Activated CD8-positive, alpha-beta memory T cell treated with anti-CD3 and anti-CD28 coated beads for 1 hour (primary cell): ENCODE results near the gene KNDC1.

ENCODE experiments used
- DNase-seq, 2 donors: peaks; one replicate each; pipeline ENCODE4 v3.0.0-alpha.2; 2020; ENCODE audit warnings: low read depth in 1 of 2; ENCODE audit errors: extremely low read depth in 1 of 2

KNDC1 gene

DNA sequence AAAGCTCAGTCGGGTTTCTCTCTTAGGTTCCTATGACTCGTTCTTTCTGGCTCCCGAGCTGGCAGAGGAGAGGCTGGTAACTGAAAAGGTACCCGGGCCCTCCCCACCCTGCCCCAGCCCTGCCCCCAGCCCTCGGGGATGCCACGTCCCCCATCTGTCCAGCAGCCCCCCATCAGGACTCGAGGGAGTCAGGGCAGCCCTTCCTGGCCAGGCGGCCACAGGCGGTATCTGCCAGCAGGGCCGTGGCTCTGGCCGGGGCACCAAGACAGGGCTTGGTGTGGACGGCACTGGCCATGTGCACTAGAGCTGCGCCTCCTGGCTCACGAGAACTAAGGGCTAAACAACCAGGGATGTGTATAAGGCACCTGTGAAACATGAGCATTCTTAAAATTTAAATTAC is 29.7 kb downstream of the KNDC1 start:
- no peak for DNase-seq

DNA sequence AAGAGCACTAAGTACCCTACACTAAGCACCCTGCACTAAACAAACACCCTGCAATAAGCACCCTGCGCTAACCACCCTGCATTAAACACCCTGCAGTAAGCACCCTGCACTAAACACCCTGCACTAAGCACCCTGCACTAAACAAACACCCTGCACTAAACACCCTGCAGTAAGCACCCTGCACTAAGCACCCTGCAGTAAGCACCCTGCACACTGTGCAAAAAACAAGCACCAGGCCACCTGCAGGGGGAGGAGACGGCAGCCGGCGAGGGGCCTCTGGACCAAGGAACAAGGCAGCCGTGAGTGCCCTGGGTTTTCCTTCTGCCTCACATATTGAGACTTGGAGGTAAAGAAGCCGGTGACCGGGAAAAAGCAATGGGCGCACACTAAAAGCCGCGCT is 30.2 kb downstream of the KNDC1 start:
- no peak for DNase-seq

DNA sequence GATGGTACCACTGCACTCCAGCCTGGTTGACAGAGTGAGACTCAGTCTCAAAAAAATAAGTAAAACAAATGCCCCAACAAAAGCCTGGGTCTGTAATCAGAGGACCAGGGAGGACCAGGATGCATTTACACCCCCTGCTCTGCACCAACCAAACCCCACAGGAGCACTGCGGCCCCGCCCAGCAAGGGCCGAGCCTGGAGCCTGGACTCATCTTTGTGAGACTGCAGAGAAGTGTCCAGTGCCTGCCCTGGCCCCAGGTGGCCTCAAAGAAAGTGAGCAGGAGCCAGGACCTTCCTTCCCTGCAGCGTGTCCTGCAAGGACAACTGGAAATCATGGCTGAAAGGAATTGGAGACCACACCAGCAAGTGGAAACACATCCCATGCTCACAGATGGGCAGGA is 31.6 kb downstream of the KNDC1 start:
- DNase-seq = no peak

DNA sequence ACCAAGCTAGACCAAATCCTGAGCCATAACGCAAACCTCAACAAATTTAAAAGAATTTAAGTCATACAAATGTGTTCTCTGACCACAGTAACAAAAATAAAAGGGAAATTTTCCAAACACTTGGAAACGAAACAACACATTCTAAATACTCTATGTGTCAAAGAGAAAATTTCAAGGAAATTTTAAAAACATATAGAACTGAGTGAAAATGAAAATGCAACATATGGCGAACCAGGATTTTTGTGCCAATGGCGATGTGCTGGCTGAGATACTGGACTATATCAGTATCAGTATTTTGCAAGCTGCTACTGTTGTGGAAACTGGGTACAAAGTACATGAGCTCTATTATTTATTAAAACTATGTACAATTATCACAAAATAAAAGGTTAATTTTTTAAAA is 34.1 kb downstream of the KNDC1 start:
- no peak for DNase-seq

DNA sequence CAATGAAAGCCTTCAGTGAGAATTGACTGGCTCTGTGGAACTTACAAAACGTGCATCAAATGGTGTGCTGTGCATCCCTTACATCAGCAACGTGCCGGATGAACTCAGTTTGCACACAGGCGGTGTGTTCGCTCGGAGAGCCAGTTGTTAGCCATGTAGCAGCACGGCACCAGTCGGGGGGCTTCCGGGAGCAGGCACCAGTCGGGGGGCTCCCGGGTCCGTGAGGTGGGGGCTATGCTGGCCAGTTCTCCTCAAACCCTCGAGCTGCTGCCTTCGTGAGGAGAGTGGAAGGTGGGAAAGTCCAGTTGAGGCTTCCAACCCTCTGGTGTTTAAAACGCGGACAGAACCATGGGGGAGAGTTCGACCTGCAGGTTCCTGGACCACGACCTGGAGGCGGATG is 35.1 kb downstream of the KNDC1 start:
- DNase-seq = no peak

DNA sequence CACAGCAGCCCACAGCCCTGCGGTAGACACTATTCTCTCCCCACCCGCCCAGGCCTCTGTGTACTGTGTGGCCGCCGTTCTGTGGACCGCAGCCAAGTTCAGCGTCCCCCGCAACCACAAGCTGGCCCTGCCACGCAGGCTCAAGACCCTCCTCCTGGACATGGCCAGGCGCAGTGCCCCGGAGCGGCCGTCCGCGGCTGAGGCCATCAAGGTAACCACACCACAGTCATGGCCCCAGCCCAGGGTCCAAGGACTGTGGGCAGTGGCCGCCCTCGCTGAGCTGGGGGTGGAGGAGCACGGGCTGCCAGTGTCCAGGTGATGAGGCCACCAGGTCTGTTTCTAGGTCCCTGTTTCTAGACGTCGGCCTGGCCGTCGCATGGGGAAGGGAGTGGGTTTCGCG is 35.6 kb downstream of the KNDC1 start:
- DNase-seq = no peak

DNA sequence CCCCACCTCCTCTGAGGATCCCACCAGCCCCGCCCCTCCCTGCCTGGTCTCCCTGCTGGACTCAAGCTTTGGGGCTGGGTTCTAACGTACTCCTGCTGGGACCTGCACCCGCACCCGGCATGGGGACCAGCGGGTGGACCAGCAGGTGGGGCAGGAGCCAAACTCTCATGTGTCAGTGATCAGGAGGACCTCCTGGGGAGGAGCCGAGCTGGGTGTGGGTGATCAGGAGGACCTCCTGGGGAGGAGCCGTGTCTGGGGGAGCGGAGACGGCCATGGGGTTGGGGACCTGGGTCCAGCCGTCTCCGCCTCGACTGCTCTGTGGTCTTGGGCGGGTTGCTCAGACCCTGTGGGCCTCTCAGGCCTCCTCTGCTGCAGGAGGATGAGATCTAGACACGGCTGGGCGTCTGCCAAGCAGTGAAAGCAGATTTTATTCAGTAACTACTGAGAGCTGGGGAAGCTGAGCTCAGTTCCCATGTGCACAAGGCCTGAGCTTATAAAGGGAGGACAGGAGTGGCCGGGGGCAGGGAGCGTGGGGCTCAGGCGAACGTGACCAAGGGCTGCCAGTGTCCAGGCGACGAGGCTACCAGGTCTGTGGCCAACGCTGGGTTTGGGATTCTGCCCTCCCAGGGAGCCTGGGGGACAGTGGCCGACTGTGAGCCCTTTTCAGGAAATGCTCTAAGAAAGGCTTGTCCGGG is 36.3 kb downstream of the KNDC1 start:
- no peak for DNase-seq

DNA sequence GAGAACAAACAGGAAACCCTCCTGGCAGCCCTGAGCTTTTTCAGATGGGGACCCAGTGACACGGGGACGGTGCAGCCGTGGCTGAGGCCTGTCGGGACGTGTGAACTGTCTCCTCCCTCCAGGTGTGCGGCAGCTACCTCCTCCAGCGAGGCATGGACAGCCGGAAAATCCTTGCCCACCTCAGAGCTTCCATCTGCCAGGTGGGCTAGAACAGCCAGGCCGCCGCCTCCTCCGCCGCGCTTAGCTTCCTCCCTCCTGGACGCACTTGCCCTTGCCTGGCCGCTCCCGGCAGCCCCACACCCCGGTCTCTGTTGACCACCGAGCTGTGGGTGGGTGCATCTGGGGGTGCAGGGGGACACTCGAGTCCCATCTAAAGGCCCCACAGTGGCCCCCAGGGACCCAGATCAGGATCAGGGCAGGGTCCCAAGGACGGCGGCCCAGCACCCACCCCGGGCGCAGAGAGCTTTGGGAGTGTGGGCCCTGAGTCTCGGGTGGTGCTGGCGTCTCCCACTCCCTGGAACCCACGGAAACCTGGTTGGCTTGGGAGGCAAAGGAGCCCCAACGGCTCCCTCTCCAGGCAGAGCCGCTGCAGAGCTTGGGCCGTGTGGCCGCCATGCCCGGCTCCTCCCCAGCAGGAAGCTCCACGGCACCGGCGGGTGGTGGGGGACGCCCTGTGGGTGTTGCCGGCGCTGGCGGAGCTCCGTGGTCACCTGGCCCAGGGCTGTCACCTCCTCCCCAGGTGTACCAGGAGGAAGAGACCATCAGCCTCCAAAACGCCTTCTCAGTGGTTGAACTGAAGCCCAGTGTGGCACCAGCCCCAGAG is 37.1 kb downstream of the KNDC1 start:
- DNase-seq = no peak

DNA sequence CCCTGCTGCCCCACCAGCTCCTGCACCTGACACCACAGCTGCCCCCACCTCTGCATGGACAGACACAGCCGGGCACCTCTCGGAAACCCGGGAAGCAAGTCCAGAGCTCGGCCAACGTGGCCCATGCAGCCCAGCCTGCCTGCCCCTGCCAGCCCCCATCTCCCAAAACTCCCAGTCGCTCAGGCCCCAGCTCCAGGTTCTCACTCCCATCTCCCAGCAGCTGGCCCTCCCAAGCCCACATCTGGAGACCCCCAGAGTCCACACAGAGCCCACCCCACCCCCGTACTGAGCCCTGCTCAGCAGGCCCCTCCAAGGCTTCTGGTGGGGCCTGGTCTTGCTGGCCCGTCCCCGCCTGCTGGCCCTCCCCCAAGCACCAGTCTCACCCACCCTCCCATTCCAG is 37.8 kb downstream of the KNDC1 start:
- no peak for DNase-seq

DNA sequence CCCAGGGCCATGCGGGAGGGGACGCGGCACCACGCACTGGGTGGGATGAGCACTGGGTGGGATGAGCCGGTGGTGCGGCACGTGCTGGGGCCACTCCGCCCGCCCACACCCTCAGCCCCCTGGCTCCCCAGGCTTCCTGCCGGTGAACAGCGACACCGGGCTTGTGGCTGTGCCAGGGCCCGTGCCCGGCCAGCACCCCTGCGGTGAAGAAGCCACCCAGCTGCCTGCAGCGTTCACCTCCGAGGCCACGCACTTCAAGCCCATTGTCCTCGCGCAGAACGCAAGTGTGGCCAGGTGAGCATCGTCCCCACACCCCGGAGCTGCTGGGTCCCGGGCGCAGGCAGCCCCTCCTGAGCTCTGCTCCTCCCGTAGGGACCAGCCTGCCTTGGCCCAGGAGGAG is 38.2 kb downstream of the KNDC1 start:
- DNase-seq = no peak

DNA sequence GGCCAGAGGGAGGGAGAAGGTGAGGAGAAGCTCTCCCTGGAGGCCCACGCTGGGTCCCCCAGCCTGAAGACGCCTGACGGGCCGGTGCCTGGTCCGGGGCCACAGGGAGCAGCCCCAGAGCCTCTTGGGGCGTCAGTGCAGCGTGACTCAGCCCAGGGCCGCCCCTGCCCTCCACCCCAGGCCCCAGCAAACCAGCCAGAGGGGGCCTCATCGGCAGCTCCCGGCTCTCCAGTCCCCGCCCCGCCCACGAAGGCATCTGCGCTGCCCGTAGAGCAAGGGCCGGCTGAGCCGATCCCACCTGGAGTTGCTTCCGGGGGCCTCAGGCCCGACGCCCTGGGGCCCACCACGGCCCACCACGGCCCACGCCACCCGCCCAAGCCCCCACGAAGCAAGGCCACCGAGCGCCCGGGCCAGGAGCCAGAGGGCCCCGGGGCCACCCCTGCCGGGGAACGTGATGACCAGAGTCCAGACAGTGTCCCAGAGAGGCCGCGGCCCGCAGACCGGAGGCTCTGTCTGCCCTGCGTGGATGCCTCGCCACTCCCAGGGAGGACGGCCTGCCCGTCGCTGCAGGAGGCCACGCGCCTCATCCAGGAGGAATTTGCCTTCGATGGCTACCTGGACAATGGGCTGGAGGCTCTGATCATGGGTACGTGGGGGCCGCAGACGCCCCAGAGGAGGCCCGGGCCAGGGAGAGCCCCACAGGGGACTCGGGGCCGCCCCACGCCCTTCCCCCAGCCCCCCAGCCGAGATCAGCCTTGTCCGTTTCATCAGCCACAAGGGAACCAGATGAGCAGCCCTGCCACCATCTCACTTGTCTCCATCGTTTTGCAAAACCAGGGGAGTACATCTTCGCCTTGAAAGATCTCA is 38.8 kb downstream of the KNDC1 start:
- no peak for DNase-seq

DNA sequence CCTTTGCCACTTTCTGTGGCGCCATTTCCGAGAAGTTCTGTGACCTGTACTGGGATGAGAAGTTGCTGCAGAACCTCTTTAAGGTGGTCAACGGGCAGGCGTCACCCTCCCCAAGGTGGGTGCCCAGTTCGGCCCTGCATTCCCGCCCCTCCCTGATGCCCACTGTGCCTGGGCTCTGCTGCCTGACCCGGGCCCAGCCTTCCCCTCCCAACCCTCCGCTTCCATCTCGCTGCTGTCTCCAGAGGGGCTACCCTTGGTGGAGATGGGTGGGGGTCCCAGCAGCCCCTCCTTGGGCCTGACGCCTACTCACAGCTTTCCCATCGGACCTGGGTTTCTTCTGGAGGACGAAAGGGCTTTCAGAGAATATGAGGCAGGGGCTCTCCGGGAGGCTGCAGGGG is 39.5 kb downstream of the KNDC1 start:
- no peak for DNase-seq

DNA sequence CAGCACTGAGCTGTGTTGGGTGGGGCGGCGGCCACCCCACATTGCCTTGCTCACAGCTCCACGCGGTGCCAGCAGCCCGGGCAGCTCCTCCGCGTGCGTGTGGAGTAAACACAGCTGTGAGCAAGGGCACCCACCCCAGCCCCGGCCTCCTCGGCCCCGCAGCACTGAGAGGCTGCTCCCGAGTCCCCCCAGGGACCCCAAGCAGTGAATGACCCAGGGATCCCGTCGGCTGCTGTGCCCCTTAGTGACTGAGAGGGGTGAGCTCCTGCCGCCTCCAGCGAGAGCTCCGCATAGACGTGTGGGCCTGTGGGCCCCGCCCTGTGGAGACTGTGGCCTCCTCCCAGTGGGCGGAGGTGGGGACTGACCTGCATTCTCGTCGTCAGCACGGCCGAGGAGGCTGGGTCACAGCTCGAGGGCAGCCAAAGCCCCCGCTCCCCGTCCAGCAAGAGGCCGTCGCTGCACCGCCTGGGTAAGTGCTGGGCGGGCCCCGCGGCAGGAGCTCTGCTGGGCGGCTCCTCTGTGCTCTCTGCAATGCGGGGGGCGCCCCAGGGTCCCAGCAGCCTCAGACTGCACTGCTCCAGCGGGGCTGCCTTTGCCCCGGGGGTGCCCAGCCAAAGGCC is 40.1 kb downstream of the KNDC1 start:
- DNase-seq = no peak

DNA sequence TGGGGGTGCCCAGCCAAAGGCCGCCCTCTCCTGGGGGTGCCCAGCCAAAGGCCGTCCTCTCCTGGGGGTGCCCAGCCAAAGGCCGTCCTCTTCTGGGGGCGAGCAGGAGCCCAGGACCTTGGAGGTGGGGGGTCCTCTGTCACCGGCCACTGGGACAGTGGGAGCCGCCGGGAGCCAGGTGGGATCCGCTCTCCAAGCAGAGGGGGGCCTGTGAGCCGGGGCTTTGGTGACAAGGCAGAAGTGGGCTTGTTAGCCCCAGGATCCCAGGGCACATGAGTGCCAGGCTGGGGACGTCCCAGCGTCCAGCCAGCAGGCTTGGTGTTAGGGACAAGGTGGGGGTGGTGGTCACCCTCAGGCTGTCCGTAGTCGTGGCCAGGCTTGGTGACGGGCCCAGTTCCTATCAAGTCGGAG is 40.6 kb downstream of the KNDC1 start:
- no peak for DNase-seq

DNA sequence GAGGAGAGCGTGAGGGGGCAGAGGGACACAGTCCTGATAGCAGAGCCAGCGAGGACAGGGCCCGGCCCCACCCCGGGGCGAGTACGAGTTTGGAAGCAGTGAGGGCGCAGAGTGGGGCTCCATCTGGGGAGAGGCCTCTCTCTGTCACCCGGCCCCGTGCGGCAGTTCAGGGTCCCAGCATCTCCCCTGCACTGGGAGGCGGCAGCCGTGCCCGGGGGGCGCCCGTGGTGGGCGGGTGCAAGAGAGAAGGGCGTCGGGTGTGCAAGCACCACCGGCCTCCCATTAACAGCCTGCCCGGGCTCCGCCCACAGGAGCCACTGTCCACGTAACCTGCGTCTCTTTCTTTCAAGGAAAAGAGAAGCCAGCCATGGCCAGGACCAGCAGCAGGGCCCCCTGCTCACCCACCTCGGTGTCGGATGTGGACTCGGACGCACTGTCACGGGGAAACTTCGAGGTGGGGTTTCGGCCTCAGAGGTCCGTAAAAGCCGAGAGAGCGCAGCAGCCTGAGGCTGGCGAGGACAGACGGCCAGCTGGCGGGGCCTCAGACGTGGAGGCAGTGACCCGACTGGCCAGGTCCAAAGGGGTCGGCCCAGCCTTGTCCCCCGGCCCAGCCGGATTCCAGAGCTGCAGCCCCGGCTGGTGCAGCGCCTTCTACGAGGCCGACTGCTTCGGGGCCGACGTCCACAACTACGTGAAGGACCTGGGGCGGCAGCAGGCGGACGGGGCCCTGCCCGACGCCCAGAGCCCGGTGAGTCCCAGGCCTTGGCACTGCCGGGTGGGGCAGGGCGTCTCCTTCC is 41.3 kb downstream of the KNDC1 start:
- DNase-seq = no peak

DNA sequence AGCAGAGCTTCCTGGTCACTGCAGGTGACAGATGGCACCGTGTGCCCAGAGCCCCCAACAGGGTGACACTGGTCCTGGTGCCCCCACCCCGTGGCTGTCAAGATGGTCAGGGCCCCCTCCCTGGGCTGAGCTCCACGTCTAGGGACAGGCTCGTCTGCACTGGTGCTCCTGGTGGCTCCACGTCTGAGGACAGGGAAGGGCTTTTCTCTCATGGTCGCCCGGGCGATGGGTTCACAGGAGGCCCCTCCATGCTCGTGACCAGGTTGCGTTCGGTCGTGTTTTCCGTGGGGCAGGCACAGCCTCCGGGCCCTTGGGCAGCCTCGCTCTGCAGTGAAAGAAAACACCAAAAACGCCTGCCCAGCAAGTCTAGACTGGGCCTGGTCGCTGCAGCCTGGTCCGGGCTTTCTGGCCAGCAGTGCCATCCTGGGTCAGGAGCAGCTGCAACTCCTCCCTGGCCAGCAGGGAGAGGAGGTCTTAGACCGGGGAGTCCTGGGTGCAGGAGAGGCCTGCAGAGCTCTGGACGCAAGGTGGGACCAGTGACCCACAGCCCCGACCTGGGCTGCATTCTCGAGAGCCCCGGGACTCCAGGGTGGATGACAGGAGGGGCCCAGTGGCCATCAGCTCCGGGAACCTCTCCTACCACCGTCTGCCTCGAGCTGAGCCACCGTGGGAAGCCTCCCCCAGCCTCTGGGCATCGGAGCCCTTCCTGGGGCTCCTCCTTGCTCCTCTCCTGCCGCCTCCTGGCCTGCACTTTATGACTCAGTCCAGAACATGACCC is 42.1 kb downstream of the KNDC1 start:
- DNase-seq = no peak

DNA sequence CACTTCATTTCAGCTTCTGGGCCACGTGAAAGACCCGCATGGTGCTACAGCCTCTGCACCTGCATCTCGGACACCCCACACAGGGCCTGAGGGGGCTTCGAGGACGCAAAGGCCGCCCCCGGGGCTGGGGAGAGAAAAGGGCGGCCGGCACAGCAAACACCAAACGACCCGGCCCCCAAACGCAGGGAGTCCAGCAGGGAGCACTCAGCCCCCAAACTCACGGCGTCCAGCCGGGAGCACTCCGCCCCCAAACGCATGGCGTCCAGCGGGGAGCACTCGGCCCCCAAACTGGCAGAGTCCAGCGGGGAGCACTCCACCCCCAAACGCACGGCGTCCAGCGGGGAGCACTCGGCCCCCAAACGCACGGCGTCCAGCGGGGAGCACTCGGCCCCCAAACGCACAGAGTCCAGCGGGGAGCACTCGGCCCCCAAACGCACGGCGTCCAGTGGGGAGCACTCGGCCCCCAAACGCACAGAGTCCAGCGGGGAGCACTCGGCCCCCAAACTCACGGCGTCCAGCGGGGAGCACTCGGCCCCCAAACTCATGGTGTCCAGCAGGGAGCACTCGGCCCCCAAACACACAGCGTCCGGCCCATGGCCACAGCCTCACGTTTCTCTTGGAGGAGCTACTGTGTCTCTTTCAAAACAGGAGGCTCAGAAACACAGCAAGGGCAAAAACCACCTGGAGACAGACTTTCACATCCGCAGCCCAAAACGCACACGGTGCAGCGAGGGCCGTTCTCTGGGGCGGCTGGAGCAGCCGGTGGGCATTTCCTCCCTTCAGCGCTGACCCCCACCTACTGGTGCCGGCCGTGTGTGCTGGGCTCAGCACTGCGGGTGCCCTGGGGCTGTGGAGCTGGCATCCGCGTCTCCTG is 43.0 kb downstream of the KNDC1 start:
- no peak for DNase-seq

DNA sequence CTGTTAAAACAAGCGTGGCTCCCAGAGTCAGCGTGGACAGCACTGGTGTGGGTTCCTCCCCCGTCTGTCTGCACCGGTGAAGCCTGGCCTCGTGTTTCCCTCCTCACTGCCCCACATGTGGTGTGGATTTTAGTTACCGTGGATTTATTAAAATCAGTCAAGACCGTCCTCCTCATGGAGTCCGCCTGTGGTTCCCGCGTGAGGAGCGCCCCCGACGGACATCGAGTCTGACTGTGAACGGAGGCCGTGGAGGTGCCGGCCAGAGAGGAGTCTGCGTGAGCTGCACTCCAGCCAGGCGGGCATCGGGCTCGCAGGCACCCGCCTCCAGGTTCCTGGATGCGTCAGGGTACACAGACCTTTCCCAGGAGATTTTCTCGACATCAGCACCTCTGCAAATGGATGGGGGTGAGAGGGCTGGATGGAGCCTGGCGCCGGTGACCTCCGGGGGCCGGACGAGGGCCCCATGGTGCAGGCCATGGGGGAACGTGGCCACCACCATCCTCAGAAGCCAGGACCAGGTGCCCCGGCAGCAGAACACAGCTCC is 43.7 kb downstream of the KNDC1 start:
- no peak for DNase-seq
